Peyer's patch (tissue), 4 donors: ENCODE data around the gene EP400. TPM values are rescaled to one million over a fixed set of nuclear protein-coding genes. Genes with fewer than 3 reads are reported as not detected.

Experiments used
- DNase-seq, 3 donors: peaks; one replicate each; pipeline ENCODE4 v3.0.0-alpha.2; 2017 to 2019
- H3K27ac ChIP-seq, 4 donors: fragments of 200-600 bp; sonication (generic); one replicate each; pipeline ENCODE4 v1.5.1; 2016 to 2019
- H3K27me3 ChIP-seq, 2 donors: fragments of 200-600 bp; sonication (generic); one replicate each; pipeline ENCODE4 v1.5.1; 2019
- H3K36me3 ChIP-seq, 3 donors: fragments of 200-600 bp; sonication (generic); one replicate each; pipeline ENCODE4 v1.5.1; 2016 to 2019
- H3K4me1 ChIP-seq, 4 donors: fragments of 200-600 bp; sonication (generic); one replicate each; pipeline ENCODE4 v1.5.1; 2016 to 2019
- H3K4me3 ChIP-seq, 4 donors: fragments of 200-600 bp; sonication (generic); 1 replicate in 3 of 4; 2 replicates in 1 of 4; pipeline ENCODE4 v1.5.1; 2016 to 2019; ENCODE audit warnings: mild to moderate bottlenecking in 1 of 4
- H3K9me3 ChIP-seq, 4 donors: fragments of 200-600 bp; sonication (generic); one replicate each; pipeline ENCODE4 v1.5.1; 2016 to 2019; ENCODE audit warnings: mild to moderate bottlenecking in 1 of 4
- POLR2A ChIP-seq, 2 donors: fragments of 450-650 bp; IDR thresholded peaks; one replicate each; pipeline ENCODE4 v1.5.1; 2017; ENCODE audit warnings: antibody characterized with exemption in 2 of 2, mild to moderate bottlenecking in 2 of 2, moderate library complexity in 2 of 2
- total RNA-seq, 4 donors: library from RNA; depleted of rRNA; stranded (reverse); fragments of >200 nt; gene quantifications; one replicate each; pipeline ENCODE4 v1.1.0, GENCODE V29; 2016
- TF ChIP-seq, protein P1 (sequence below), 6 experiments: fragments of 450-650 bp in 4 of 6; fragments of 200-600 bp in 2 of 6; sonication (generic) in 1 of 6; IDR thresholded peaks; one replicate each; pipeline ENCODE4 v1.5.1; 2017 to 2019; ENCODE audit warnings: antibody characterized with exemption in 6 of 6, mild to moderate bottlenecking in 3 of 6, moderate library complexity in 1 of 6

The EP400 gene
- total RNA-seq, 4 donors from 2014 or later, result 22.1 to 60.2 (median 49.2) TPM

DNA sequence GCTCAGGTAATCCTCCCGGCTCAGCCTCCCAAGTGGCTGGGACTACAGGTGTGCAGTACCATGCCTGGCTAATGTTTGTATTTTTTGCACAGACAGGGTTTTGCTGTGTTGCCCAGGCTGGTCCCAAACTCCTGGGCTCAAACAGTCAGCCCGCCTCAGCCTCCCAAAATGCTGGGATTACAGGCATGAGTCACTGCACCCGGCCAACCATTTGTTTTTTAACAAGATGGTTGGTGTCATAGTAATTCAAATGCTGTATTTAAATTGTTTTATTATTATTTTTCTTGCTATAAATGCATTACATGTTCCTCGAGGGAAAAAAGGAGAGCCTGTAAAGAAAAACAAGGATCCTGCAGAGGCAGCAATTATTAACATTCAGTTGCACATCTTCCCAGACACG is 83.9 kb downstream of the EP400 start:
- H3K27ac ChIP-seq, result no peak overlapping the region
- peaks cover 0 to 98% (median 0%) of the 10 kb centered on the region in 3 donors for H3K36me3 ChIP-seq
- no peaks in the 10 kb centered on the region for H3K27me3 ChIP-seq
- H3K4me3 ChIP-seq, result no peak overlapping the region
- no peak for DNase-seq
- TF ChIP-seq POLR2A (IDR thresholded peaks at IDR 0.05), result no peak
- TF ChIP-seq, protein P1, sequence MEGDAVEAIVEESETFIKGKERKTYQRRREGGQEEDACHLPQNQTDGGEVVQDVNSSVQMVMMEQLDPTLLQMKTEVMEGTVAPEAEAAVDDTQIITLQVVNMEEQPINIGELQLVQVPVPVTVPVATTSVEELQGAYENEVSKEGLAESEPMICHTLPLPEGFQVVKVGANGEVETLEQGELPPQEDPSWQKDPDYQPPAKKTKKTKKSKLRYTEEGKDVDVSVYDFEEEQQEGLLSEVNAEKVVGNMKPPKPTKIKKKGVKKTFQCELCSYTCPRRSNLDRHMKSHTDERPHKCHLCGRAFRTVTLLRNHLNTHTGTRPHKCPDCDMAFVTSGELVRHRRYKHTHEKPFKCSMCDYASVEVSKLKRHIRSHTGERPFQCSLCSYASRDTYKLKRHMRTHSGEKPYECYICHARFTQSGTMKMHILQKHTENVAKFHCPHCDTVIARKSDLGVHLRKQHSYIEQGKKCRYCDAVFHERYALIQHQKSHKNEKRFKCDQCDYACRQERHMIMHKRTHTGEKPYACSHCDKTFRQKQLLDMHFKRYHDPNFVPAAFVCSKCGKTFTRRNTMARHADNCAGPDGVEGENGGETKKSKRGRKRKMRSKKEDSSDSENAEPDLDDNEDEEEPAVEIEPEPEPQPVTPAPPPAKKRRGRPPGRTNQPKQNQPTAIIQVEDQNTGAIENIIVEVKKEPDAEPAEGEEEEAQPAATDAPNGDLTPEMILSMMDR (IDR thresholded peaks at IDR 0.05), result no peak
- H3K4me1 ChIP-seq, result no peaks in the 10 kb centered on the region
- no peaks in the 10 kb centered on the region for H3K9me3 ChIP-seq

DNA sequence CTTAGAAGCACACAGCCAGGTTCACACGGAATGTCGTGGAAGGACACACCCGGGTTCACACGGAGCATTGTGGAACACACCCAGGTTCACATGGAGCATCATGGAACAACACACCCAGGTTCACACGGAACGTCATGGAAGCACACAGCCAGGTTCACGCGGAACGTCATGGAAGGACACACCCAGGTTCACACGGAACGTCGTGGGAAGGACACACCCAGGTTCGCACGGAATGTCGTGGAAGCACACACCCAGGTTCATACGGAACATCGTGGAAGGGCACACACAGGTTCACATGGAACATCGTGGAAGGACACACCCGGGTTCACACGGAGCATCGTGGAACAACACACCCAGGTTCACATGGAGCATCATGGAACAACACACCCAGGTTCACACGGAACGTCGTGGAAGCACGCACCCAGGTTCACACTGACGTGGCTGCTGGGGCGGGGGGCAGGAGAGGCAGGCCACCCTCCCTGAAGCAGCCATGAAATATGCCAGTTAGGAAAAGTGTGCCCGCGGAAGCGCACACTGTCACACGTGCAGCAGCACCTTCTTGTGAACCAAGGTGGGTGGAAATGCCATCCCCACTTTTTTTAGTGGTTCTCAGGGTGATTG is 86.4 kb downstream of the EP400 start:
- TF ChIP-seq, protein P1 (IDR thresholded peaks at IDR 0.05), result no peak
- no peak for TF ChIP-seq POLR2A (IDR thresholded peaks at IDR 0.05)
- no peak overlapping the region for H3K4me3 ChIP-seq
- no peak overlapping the region for H3K27ac ChIP-seq
- H3K36me3 ChIP-seq, result peaks cover 0 to 88% (median 0%) of the 10 kb centered on the region in 3 donors
- no peak for DNase-seq
- no peaks in the 10 kb centered on the region for H3K27me3 ChIP-seq
- H3K4me1 ChIP-seq, result no peaks in the 10 kb centered on the region
- H3K9me3 ChIP-seq, result no peaks in the 10 kb centered on the region

DNA sequence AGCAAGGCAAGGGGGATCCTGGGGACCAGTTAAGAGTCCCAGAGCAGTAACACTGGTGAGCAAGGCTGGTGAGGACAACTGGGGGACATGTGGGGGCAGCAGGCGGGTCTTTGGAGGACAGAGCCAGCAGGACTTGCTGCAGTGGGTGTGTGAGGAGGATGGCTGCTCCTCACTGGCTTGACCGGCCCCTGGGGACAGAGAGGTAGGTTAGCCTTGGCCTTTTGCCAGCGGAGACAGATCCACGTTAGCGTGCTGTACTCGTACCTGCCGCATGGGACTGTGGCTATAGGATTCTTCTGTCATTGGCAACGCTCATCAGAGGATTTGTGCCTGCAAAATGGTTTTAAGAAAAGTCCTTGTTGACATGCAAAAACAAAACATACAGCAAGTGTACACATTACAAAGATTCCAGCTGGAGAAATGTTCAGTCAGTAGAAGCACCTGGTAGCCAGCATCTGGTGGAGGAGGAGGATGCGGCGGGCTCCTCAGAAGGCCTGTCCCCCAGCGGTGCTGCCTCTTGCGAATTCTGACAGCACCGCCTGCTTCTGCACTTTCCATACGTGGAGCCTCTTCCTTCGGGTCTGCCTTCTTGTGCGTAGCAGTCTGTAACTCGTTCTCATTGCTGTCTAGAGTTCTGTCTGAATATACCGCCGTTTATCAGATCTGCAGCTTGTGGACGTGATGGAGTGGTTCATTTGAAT is 91.3 kb downstream of the EP400 start:
- H3K4me1 ChIP-seq, result no peaks in the 10 kb centered on the region
- DNase-seq, result no peak
- no peak overlapping the region for H3K4me3 ChIP-seq
- TF ChIP-seq, protein P1 (IDR thresholded peaks at IDR 0.05), result no peak
- TF ChIP-seq POLR2A (IDR thresholded peaks at IDR 0.05), result no peak
- H3K36me3 ChIP-seq, result peaks cover 0 to 74% (median 0%) of the 10 kb centered on the region in 3 donors
- no peaks in the 10 kb centered on the region for H3K9me3 ChIP-seq
- no peaks in the 10 kb centered on the region for H3K27me3 ChIP-seq
- H3K27ac ChIP-seq, result no peak overlapping the region

DNA sequence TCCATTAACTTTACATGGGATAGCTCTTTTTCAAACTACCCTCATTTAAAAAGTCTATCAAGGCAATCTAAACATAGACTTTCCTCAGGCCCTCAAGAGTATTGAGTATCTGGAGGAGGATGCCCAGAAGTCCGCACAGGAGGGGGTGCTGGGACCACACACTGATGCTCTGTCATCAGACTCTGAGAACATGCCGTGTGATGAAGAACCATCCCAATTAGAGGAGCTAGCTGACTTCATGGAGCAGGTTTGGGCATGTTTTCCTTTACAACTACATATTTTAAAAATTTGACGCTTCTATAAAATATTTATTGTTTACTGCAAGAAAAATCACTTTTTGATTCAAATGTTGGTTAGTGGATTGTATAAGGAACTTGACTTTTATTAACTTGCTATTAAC is 93.5 kb downstream of the EP400 start:
- TF ChIP-seq POLR2A (IDR thresholded peaks at IDR 0.05), result no peak
- TF ChIP-seq, protein P1 (IDR thresholded peaks at IDR 0.05), result no peak
- H3K4me1 ChIP-seq, result no peaks in the 10 kb centered on the region
- H3K9me3 ChIP-seq, result no peaks in the 10 kb centered on the region
- DNase-seq, result no peak
- no peaks in the 10 kb centered on the region for H3K27me3 ChIP-seq
- H3K4me3 ChIP-seq, result no peak overlapping the region
- H3K36me3 ChIP-seq, result peaks cover 0 to 67% (median 0%) of the 10 kb centered on the region in 3 donors
- no peak overlapping the region for H3K27ac ChIP-seq

DNA sequence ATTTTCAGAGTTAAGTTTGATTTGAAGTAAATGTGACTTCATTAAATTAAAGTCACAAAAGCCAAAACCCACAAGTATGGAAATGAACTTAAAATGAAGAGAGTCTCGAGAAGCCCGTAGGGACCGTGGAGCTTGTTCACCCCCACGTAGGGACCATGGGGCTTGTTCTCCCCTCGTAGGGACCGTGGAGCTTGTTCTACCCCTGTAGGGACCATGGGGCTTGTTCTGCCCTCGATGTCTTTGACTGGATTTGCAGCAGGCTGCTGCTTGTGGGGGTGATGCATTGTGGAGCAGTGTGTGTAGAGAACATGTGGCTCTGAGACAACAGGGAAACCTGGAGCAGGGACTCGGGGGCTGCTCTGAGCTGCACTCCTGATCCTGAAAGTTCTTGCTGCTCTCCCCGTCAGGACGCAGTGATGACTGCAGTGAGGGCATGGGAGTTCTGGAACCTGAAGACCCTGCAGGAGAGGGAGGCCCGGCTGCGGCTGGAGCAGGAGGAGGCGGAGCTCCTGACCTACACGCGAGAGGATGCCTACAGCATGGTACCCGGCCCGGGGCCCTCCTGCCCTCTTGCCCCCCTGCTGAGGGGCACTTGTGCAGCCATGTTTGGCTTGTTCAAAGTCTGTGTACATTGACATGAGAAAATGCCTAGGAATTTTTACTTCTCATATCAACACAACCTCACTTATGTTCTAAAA is 94.2 kb downstream of the EP400 start:
- Histone ChIP-seq H3K27me3 (no peaks in the 10 kb centered on the region), H3K27ac (no peak overlapping the region), H3K4me3 (no peak overlapping the region), H3K4me1 (no peaks in the 10 kb centered on the region), H3K36me3 (peaks cover 0 to 64% (median 0%) of the 10 kb centered on the region in 3 donors), H3K9me3 (no peaks in the 10 kb centered on the region)
- TF ChIP-seq, protein P1 (IDR thresholded peaks at IDR 0.05), result no peak
- TF ChIP-seq POLR2A (IDR thresholded peaks at IDR 0.05), result no peak
- DNase-seq, result no peak
